NCI-H524 (cell line): ENCODE results near the gene EGR4.
A peak's percentile ranks its signal among the peaks of the same experiment; 100 is the strongest.

Experiments used
- DNase-seq, 2 experiments: peaks; one replicate each; lab custom pipeline; 2025; lab: John Stamatoyannopoulos, UW

EGR4 gene

DNA sequence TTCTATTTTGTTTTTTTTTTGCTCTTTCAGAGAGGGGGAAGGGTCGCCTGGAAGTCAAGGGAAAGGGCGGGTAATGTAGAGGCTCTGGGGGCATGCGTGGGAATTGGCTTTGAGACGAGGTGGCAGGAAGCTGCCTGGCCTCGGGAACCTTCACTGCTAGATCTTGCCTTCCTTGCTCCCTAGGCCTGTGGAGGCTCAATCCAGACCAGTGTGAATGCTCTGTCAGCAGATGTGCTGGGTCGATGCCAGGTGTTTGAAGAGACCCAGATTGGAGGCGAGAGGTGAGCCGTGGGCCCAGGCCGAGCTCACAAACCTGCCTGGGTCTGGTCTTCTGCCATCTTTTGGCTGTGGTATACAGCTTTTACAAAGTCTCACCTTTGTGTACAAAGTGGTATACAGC lies 43.7 kb downstream of the EGR4 start:
- peak in 1 of 2 experiments; percentile 32 for DNase-seq

GRCh38 chr2:73246850-73247249 lies 46.5 kb downstream of the EGR4 start:
- DNase-seq: no peak

DNA sequence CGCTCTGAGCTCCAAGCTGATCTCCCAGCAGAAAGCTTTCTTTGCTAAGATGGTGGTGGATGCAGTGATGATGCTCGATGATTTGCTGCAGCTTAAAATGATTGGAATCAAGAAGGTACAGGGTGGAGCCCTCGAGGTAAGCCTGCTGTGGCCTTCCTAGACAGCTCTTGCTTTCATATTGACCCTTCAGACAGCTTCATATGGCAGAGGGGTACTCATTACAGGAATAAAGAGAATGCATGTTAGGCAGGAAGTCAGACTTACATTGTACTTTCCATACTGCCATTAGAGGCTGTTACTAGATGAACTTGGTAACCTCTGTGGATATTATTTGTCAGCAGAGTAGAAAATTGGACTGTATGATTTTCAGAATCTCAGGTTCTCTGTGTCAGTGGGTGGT lies 48.8 kb downstream of the EGR4 start:
- DNase-seq: no peak

- DNase-seq: peak; percentile 64 to 84
Measured at GRCh38 chr2:73243884-73244570, 49.3 kb downstream of the EGR4 start.
